ENCODE data around the gene SORCS2.

SORCS2 gene

GRCh38 chr4:7362341-7362740, 170.0 kb downstream of the SORCS2 start:
- H3K4me3 ChIP-seq (ENCODE audit: low read depth, low read length), result no peak overlapping the region
- no peak for TF ChIP-seq CTCF (IDR thresholded peaks at IDR 0.05; ENCODE audit: low read depth, low read length)

GRCh38 chr4:7362862-7363430, 170.6 kb downstream of the SORCS2 start:
- no peak overlapping the region for H3K4me3 ChIP-seq (ENCODE audit: low read depth, low read length)
- no peak for TF ChIP-seq CTCF (IDR thresholded peaks at IDR 0.05; ENCODE audit: low read depth, low read length)

GRCh38 chr4:7364979-7365378, 172.6 kb downstream of the SORCS2 start:
- H3K4me3 ChIP-seq (ENCODE audit: low read depth, low read length), result no peak overlapping the region
- TF ChIP-seq CTCF (IDR thresholded peaks at IDR 0.05; ENCODE audit: low read depth, low read length), result no peak

- no peak for TF ChIP-seq CTCF (IDR thresholded peaks at IDR 0.05; ENCODE audit: low read depth, low read length)
- no peak overlapping the region for H3K4me3 ChIP-seq (ENCODE audit: low read depth, low read length)
Observed at GRCh38 chr4:7365462-7366179, 173.3 kb downstream of the SORCS2 start.

GRCh38 chr4:7366180-7366945, 174.0 kb downstream of the SORCS2 start:
- H3K4me3 ChIP-seq (ENCODE audit: low read depth, low read length), result no peak overlapping the region
- no peak for TF ChIP-seq CTCF (IDR thresholded peaks at IDR 0.05; ENCODE audit: low read depth, low read length)

GRCh38 chr4:7366954-7367353, 174.6 kb downstream of the SORCS2 start:
- H3K4me3 ChIP-seq (ENCODE audit: low read depth, low read length), result no peak overlapping the region
- no peak for TF ChIP-seq CTCF (IDR thresholded peaks at IDR 0.05; ENCODE audit: low read depth, low read length)

GRCh38 chr4:7367406-7367805, 175.1 kb downstream of the SORCS2 start:
- no peak overlapping the region for H3K4me3 ChIP-seq (ENCODE audit: low read depth, low read length)
- TF ChIP-seq CTCF (IDR thresholded peaks at IDR 0.05; ENCODE audit: low read depth, low read length), result no peak

All from WI38 (cell line).